Measurements from ENCODE around the gene SMAD3.

GRCh38 chr15:67108122-67108961, 42.9 kb downstream of the SMAD3 start:
- TF ChIP-seq SMC3 (conservative IDR thresholded peaks at IDR 0.05; ENCODE audit: poor library complexity) (no peak), EZH2 (IDR thresholded peaks at IDR 0.05; ENCODE audit: borderline replicate concordance, insufficient read depth, low read length, poor library complexity, severe bottlenecking) (no peak), CTCF (IDR thresholded peaks at IDR 0.05; ENCODE audit: poor library complexity, severe bottlenecking) (no peak), EP300 (conservative IDR thresholded peaks at IDR 0.05; ENCODE audit: poor library complexity, severe bottlenecking) (no peak), POLR2AphosphoS5 (IDR thresholded peaks at IDR 0.05) (no peak)

Data from neural cell (in vitro differentiated cells).